Parathyroid adenoma (tissue), 2 donors: ENCODE data around the gene ETS1.

Experiments used
- H2AFZ ChIP-seq: fragments of 300-600 bp; sonication (generic); one replicate; pipeline ENCODE4 v1.7.0; 2017; ENCODE audit warnings: antibody characterized with exemption, mild to moderate bottlenecking
- H3K27ac ChIP-seq: fragments of 300-600 bp; sonication (generic); one replicate; pipeline ENCODE4 v1.7.0; 2017
- H3K27me3 ChIP-seq: fragments of 300-600 bp; sonication (generic); one replicate; pipeline ENCODE4 v1.7.0; 2017; ENCODE audit warnings: low read length; ENCODE audit not compliant: control insufficient read depth, insufficient read depth
- H3K36me3 ChIP-seq: fragments of 300-600 bp; sonication (generic); one replicate; pipeline ENCODE4 v1.7.0; 2017; ENCODE audit warnings: low read length; ENCODE audit not compliant: control insufficient read depth, insufficient read depth
- H3K4me1 ChIP-seq: fragments of 300-600 bp; sonication (generic); one replicate; pipeline ENCODE4 v1.7.0; 2017; ENCODE audit warnings: control low read depth
- H3K4me2 ChIP-seq: fragments of 300-600 bp; sonication (generic); one replicate; pipeline ENCODE4 v1.7.0; 2017; ENCODE audit warnings: low read length
- H3K4me3 ChIP-seq: fragments of 300-600 bp; sonication (generic); one replicate; pipeline ENCODE4 v1.7.0; 2017; ENCODE audit warnings: low read depth, low read length
- H3K79me2 ChIP-seq: fragments of 300-600 bp; sonication (generic); one replicate; pipeline ENCODE4 v1.7.0; 2017; ENCODE audit warnings: control low read depth
- H3K9ac ChIP-seq: fragments of 300-600 bp; sonication (generic); one replicate; pipeline ENCODE4 v1.7.0; 2017; ENCODE audit warnings: mild to moderate bottlenecking
- H3K9me3 ChIP-seq: fragments of 300-600 bp; sonication (generic); one replicate; pipeline ENCODE4 v1.7.0; 2017; ENCODE audit warnings: low read length; ENCODE audit not compliant: control insufficient read depth
- TF ChIP-seq, protein P1 (sequence below): fragments of 300-600 bp; sonication (generic); IDR thresholded peaks from one replicate; pipeline ENCODE4 v1.7.0; 2017; ENCODE audit warnings: antibody characterized with exemption, mild to moderate bottlenecking
- donor health status: primary hyperparathyroidism.

ETS1 gene

GRCh38 chr11:128624269-128625175, 37.2 kb upstream of the ETS1 start:
- Histone ChIP-seq H3K4me1 (peaks cover 3% of the 10 kb centered on the region), H3K4me2 (no peak overlapping the region), H3K4me3 (no peak overlapping the region), H3K36me3 (no peaks in the 10 kb centered on the region), H3K27ac (no peak overlapping the region), H3K27me3 (no peaks in the 10 kb centered on the region), H3K9ac (no peak overlapping the region), H2AFZ (no peak overlapping the region), H3K79me2 (no peaks in the 10 kb centered on the region), H3K9me3 (no peaks in the 10 kb centered on the region)
- TF ChIP-seq, protein P1, sequence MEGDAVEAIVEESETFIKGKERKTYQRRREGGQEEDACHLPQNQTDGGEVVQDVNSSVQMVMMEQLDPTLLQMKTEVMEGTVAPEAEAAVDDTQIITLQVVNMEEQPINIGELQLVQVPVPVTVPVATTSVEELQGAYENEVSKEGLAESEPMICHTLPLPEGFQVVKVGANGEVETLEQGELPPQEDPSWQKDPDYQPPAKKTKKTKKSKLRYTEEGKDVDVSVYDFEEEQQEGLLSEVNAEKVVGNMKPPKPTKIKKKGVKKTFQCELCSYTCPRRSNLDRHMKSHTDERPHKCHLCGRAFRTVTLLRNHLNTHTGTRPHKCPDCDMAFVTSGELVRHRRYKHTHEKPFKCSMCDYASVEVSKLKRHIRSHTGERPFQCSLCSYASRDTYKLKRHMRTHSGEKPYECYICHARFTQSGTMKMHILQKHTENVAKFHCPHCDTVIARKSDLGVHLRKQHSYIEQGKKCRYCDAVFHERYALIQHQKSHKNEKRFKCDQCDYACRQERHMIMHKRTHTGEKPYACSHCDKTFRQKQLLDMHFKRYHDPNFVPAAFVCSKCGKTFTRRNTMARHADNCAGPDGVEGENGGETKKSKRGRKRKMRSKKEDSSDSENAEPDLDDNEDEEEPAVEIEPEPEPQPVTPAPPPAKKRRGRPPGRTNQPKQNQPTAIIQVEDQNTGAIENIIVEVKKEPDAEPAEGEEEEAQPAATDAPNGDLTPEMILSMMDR, result no peak

- TF ChIP-seq, protein P1, result no peak
- no peaks in the 10 kb centered on the region for H3K27me3 ChIP-seq
- H3K36me3 ChIP-seq, result no peaks in the 10 kb centered on the region
- no peak overlapping the region for H3K4me2 ChIP-seq
- H3K79me2 ChIP-seq, result no peaks in the 10 kb centered on the region
- no peak overlapping the region for H3K27ac ChIP-seq
- H2AFZ ChIP-seq, result no peak overlapping the region
- peaks cover 3% of the 10 kb centered on the region for H3K4me1 ChIP-seq
- H3K9me3 ChIP-seq, result no peaks in the 10 kb centered on the region
- no peak overlapping the region for H3K9ac ChIP-seq
- no peak overlapping the region for H3K4me3 ChIP-seq
Measured at GRCh38 chr11:128623091-128623490, 35.7 kb upstream of the ETS1 start.

DNA sequence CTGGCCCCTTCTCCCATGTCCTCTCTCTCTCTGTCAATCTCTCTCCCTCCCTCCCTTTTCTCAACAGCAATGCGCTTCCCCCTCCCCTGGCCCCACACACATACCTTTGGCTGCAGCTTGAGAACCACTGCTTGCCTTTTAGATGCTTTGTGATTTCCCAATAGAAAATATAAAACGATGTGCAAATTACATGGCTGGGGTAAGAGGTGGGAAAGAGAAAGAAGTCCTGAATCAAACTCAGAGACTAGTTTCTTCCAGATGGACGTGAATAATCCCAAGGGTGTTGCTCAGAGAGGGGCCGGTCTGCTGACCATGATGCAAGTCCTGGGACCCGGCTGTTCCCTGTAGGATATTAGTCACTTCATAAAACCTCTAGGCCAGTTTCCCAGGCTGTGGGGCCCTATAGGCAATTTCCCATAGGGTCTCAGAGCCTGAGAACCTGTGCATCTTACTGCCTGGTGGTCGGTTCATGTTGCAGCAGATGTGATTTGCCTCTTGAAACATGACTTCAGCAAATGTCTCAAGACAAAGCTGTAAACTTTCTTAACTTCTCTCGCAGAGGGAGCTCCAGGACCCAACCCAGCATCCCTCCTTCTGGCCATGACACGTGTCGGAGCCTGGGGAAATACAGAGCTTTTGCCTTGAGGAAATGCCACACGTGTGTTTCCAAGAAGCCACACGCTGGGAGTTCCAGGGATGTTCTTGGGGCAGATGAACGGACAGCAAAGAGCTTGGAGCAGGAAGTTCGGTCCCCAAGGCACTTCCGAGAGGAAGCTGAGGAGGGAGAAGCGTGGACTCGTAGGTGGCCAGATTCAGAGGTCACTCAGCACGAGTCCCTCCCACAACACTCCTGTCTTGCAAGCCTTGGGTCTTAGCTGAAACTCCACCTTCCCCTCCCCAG, 34.5 kb upstream of the ETS1 start:
- no peaks in the 10 kb centered on the region for H3K27me3 ChIP-seq
- no peaks in the 10 kb centered on the region for H3K9me3 ChIP-seq
- no peak overlapping the region for H3K27ac ChIP-seq
- no peak overlapping the region for H3K4me3 ChIP-seq
- no peak overlapping the region for H2AFZ ChIP-seq
- peaks cover 3% of the 10 kb centered on the region for H3K4me1 ChIP-seq
- no peaks in the 10 kb centered on the region for H3K36me3 ChIP-seq
- H3K9ac ChIP-seq, result no peak overlapping the region
- H3K4me2 ChIP-seq, result no peak overlapping the region
- H3K79me2 ChIP-seq, result no peaks in the 10 kb centered on the region
- TF ChIP-seq, protein P1, result no peak

GRCh38 chr11:128620309-128621100, 33.1 kb upstream of the ETS1 start:
- TF ChIP-seq, protein P1, result no peak
- Histone ChIP-seq H2AFZ (no peak overlapping the region), H3K36me3 (no peaks in the 10 kb centered on the region), H3K4me3 (no peak overlapping the region), H3K4me2 (no peak overlapping the region), H3K4me1 (no peaks in the 10 kb centered on the region), H3K27ac (no peak overlapping the region), H3K9me3 (no peaks in the 10 kb centered on the region), H3K27me3 (no peaks in the 10 kb centered on the region), H3K79me2 (no peaks in the 10 kb centered on the region), H3K9ac (no peak overlapping the region)
